Fibroblast of pulmonary artery (primary cell): ENCODE data around the gene CCDC117.
A peak's percentile ranks its signal among the peaks of the same experiment; 100 is the strongest.

Experiments
- DNase-seq: peaks from one replicate; pipeline ENCODE4 v3.0.0-alpha.2; 2010; ENCODE audit warnings: low read depth
- H3K4me3 ChIP-seq: replicated peaks from 2 replicates; pipeline ENCODE4 v1.5.1; 2011; ENCODE audit warnings: low read depth, mild to moderate bottlenecking, control low read depth, low read length, moderate library complexity
- CTCF ChIP-seq: IDR thresholded peaks from 2 replicates; pipeline ENCODE4 v1.5.1; 2011; ENCODE audit warnings: mild to moderate bottlenecking, control low read depth, low read length, inconsistent platforms; ENCODE audit errors: missing control alignments

Gene CCDC117

GRCh38 chr22:28808716-28809355 is 36.3 kb downstream of the CCDC117 start:
- no peak for TF ChIP-seq CTCF
- no peak for DNase-seq
- no peak overlapping the region for H3K4me3 ChIP-seq

GRCh38 chr22:28810821-28811491 is 38.5 kb downstream of the CCDC117 start:
- no peak for TF ChIP-seq CTCF
- H3K4me3 ChIP-seq, result no peak overlapping the region
- peak; percentile 21 for DNase-seq

- no peak for DNase-seq
- no peak for TF ChIP-seq CTCF
- no peak overlapping the region for H3K4me3 ChIP-seq
These were observed 40.0 kb downstream of the CCDC117 start for GRCh38 chr22:28812516-28812915.

- no peak for TF ChIP-seq CTCF
- no peak for DNase-seq
- no peak overlapping the region for H3K4me3 ChIP-seq
These were observed 41.5 kb downstream of the CCDC117 start for GRCh38 chr22:28813772-28814518.

GRCh38 chr22:28815111-28815510 is 42.6 kb downstream of the CCDC117 start:
- H3K4me3 ChIP-seq, result no peak overlapping the region
- no peak for DNase-seq
- TF ChIP-seq CTCF, result no peak

- no peak for TF ChIP-seq CTCF
- no peak for DNase-seq
- H3K4me3 ChIP-seq, result no peak overlapping the region
These were observed 43.2 kb downstream of the CCDC117 start for GRCh38 chr22:28815729-28816128.
